GM12875 (cell line): Measurements from ENCODE around the gene G3BP2.

Source experiments
- H3K4me3 ChIP-seq: one replicate; pipeline ENCODE4 v1.5.1; 2011; ENCODE audit warnings: low read depth, low read length, control low read depth
- CTCF ChIP-seq: IDR thresholded peaks from 2 replicates; pipeline ENCODE4 v1.5.1; 2011; ENCODE audit warnings: low read depth, mild to moderate bottlenecking, control low read depth, inconsistent platforms, low read length, moderate library complexity, borderline replicate concordance; ENCODE audit not compliant: insufficient read depth

Gene G3BP2

GRCh38 chr4:75714011-75714410, 40.8 kb upstream of the G3BP2 start:
- no peak overlapping the region for H3K4me3 ChIP-seq
- no peak for TF ChIP-seq CTCF

DNA sequence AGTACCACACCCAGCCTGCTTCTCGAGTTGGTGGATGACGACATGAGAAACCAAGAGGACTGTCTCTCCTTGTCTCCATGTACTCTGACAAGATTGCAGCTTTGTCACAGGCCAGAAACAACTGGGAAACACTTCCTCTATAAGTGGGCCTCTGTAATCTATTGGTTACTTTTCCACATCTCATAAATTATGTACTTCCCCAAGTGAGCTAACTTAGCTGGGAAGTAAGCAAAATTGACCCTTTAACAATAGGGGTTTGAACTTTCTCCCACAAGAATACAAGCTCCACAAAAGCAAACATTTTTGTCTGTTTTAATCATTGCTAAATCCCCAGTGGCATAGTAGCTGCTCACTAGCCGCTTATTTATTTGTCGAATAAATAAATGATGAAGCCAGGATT, 37.0 kb upstream of the G3BP2 start:
- H3K4me3 ChIP-seq = no peak overlapping the region
- no peak for TF ChIP-seq CTCF

DNA sequence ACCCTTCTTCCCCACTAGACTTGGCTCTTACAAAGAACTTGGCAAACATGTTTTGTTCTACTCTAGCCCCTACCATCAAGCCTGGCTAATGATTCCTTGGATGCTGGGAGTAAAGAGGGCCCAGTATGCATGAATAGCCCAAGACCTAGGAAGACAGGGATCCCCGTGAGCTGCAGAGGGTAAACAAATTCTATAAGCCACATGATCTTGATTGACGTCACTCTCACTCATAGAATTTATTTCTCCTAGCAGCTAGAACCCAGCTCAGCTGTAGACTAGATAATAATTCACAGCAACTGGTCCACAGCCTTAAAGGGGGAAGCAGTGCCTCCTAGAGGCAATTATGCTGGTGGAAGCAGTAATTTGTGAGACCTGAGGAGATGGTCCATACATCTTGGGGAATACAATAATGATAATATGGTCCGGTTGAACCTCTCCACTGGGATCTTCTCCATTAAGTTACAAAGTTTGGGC, 35.0 kb upstream of the G3BP2 start:
- TF ChIP-seq CTCF = peak; percentile 38; the same call in 1 of the 2 replicates
- H3K4me3 ChIP-seq = no peak overlapping the region

DNA sequence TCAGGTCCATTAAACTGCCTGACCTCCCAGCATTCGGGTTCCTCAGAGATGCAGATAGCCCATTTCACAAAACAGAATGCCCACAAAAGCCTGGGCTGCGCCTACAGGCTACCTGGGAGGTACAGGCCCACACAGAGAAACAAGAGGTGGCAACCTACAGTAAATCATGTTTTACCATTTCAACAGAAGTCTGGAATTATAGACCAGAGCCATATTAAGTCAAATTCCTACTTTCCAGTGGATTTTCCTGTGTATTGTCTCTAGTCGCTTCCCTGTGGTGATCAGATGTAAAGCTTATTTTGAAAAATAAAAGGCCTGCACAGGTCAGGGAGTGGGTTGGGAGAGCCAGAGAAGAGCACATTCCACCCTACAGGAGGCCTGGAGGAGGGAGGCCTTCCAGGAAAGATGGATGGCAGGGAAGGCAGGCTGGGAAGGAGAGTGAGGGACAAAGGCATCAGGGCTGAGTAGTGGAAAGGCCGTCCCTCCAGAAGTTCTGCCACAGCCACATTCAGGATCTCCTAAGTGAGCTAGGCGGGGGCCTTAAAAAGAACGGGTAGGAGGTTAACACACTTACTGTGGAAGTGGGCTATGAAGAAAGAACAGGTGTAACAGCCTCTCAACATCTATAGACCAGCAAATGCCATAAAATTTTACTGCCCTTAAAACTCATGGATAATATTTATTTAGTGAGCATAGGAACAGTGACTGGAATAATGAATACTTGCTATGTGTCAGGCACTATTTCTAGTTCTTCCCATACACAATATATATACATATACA, 32.2 kb upstream of the G3BP2 start:
- TF ChIP-seq CTCF = no peak
- no peak overlapping the region for H3K4me3 ChIP-seq

DNA sequence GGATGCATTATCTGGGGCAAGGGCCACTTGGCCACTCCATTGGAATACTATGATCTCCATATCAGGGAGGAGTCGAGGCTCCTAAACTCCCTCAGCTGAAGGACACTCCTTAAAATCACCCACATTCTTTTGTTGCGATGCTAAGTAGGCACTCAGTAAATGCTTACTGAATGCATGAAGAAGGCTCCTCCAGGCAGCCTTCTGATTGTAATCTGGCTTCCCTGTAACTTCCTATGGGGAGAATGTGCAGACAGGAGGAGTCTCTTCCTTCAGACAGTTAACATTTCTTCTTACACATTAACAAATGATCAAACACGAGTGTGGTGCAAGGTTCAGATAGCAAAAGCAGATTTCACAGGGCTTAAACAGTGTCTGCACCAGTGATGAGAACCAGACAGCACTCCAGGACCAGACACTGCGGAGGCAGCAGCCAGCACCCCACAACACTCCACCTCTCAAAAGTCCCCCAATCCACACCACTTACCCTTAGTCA, 29.8 kb upstream of the G3BP2 start:
- H3K4me3 ChIP-seq = no peak overlapping the region
- TF ChIP-seq CTCF = no peak

GRCh38 chr4:75699299-75699698, 26.1 kb upstream of the G3BP2 start:
- no peak for TF ChIP-seq CTCF
- H3K4me3 ChIP-seq = no peak overlapping the region

DNA sequence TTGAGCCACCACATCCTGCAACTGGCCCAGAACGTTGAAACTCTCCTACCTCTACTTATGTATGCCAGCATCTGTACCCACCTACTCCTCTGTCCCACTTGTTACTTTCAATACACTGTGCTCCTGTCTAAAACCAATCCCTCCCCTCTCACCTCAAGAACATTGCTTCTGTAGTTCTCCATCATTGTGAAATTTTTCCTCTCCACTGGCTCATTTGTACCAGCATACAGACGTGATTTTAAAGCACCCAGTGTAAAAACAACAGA, 25.7 kb upstream of the G3BP2 start:
- TF ChIP-seq CTCF = no peak
- no peak overlapping the region for H3K4me3 ChIP-seq
